HG03457 (cell line): Measurements from ENCODE around the gene INTS14.
"Not testable (repeated sequence)": the region's sequence is repeated elsewhere in the genome, so short reads cannot be mapped to it uniquely, and the experiment has no call there.

Experiments
- ATAC-seq: cut with Tn5 transposase; IDR thresholded peaks from one replicate; pipeline ENCODE4 v1.9.1; 2021; ENCODE audit warnings: moderate number of reproducible peaks; ENCODE audit not compliant: unreplicated experiment

The INTS14 gene

GRCh38 chr15:65583701-65584100, 27.2 kb downstream of the INTS14 start:
- ATAC-seq, result no peak

- no peak for ATAC-seq
Measured at GRCh38 chr15:65580287-65580686, 30.6 kb downstream of the INTS14 start.

DNA sequence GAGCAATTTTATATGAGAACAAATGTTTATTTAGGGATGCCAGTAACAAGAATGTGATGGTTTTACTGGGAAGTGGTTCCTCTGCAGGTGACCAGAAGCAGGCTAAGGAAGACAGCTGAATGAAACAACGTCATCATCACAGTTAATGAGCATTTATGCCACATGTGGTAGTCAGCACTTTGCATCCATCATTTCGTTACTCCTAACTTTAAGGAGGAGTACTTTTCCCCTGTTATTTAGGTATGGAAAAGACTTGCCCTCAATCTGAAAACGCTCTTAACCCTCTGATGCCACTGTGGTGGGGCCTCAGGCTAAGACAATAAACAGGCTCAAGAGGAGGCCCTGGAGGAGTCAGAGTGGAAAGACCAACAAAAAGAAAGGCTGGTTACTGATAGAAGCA, 31.2 kb downstream of the INTS14 start:
- no peak for ATAC-seq

DNA sequence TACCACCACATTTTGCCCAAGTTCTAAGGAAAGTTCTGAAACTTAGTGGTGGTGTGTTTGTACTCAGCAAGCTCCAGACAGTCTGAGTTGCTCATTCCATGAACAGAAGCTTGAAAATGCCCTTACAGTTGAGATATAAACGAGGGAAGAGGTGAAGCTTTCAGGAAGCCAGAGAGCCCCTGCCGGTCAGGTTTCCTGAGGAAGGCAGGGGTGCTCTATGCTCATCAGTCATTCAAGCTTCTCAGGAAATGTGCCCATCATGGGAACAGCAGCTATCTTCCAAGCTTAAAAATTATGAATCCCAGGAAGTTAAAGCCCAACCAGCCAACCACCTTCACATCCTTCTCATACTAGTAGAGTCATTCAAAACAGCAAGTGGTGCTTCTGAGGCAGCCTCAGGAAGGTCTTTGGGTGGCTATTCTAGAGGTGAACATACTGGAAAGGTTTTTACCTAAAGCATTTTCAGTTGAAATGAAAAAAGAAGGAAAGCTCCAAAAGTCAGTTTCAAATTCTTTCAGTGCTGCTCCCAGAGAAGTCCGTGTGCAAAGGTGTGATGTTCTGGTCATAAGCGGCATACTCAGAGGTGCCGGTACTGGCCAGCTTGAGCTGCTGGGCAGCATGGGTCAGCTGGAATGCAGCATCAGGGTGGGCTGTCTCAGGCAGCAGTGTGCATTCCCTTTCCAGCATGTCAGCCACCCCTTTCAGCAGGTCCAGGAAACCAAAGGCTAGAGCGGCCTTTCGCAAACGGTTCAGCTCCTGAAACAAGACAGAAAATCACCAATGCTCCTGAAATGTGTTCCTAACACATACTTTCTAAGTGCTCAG, 31.8 kb downstream of the INTS14 start:
- ATAC-seq, result no peak

GRCh38 chr15:65577129-65577996, 33.6 kb downstream of the INTS14 start:
- ATAC-seq, result no peak

- no peak for ATAC-seq
Measured at GRCh38 chr15:65576664-65577063, 34.3 kb downstream of the INTS14 start.

DNA sequence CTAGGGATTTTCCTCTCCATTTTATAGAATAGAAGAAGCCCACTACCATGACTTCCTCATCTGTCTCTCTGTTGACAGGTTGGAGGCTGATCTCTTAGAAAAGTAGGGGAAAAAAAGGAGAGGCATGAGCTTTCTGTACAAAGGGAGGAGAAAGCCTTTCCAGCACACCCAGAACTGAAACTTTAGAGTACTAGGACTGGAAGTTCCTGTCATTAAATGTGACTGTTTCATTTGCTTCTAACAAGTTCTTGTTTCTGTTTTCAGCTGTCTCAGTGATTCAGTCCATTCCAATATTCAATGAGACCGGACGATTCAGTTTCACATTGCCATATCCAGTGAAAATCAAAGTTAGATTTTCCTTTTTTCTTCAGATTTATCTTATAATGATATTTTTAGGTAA, 39.0 kb downstream of the INTS14 start:
- ATAC-seq, result no peak

DNA sequence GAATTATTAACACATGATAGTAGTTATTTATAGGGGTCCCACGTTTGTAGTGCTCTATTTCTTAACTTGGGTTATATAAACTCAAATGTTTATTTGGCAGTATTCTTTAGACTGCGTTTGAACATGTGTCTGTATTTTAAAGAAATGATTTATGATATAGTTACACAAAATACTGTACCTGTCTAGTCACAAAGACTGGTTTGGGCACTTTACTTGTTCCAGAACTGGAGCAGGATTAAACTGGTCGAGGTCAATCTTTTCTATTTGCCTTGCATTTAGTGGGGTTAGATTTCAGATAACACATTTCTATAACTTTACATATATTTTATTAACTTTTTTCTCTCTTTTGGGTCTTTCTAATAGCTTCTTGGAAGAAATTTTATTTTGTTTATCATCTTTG, 41.2 kb downstream of the INTS14 start:
- ATAC-seq, result no peak

DNA sequence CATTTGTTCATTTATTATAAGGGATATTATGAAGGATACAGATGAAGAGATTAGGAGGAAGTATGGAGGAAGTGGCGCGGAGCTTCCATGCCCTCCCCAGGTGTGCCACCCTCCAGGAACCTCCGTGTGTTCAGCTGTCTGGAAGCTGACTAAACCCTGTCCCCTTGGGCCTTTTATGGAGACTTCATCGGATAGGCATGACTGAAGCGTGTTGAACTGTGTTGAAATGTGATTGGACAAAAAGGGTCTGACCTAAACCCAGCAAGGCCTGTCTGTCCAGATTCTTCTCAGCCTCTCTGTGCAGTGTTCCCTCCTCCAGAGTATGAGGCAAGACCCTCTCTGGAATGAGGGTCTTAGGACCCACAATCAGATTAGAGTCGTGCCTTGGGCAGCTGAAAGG, 49.0 kb downstream of the INTS14 start:
- ATAC-seq, result no peak

GRCh38 chr15:65559941-65560340, 51.0 kb downstream of the INTS14 start:
- ATAC-seq, result no peak

GRCh38 chr15:65558997-65559760, 51.8 kb downstream of the INTS14 start:
- no peak for ATAC-seq

GRCh38 chr15:65558336-65558735, 52.6 kb downstream of the INTS14 start:
- ATAC-seq, result no peak

GRCh38 chr15:65556622-65557021, 54.3 kb downstream of the INTS14 start:
- ATAC-seq, result no peak

- no peak for ATAC-seq
Measured at GRCh38 chr15:65553691-65554090, 57.2 kb downstream of the INTS14 start.

DNA sequence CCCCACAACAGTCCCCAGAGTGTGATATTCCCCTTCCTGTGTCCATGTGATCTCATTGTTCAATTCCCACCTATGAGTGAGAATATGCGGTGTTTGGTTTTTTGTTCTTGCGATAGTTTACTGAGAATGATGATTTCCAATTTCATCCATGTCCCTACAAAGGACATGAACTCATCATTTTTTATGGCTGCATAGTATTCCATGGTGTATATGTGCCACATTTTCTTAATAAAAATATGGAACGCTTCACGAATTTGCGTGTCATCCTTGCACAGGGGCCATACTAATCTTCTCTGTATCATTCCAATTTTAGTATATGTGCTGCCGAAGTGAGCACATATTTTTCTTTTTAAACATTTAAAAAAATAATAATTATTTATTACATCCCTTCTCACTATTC, 58.1 kb downstream of the INTS14 start:
- ATAC-seq, result not testable (repeated sequence)

DNA sequence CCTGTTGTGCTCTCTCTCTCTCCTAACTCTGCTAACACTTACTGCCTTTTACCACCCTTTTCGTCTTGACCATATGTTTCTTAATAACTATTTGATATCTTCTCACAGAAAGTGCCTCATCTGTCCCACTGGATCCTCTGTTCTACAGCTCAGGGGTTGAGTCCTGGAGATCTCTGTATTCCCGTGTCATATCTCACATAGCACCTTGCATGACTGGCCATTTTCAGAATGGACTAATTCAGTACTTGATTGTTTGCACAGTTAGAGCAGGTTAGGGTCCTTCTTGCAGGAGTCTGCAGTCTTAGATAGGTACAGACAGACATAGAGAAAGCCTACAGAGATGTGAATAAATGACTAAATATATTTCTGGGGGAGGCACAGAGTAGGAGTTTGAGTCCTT, 59.7 kb downstream of the INTS14 start:
- no peak for ATAC-seq

GRCh38 chr15:65550681-65551098, 60.2 kb downstream of the INTS14 start:
- no peak for ATAC-seq

GRCh38 chr15:65549288-65549687, 61.6 kb downstream of the INTS14 start:
- not testable (repeated sequence) for ATAC-seq

- ATAC-seq, result no peak
Measured at GRCh38 chr15:65547841-65548240, 63.1 kb downstream of the INTS14 start.

GRCh38 chr15:65541231-65541820, 69.6 kb downstream of the INTS14 start:
- ATAC-seq, result no peak

- no peak for ATAC-seq
Measured at GRCh38 chr15:65540314-65540713, 70.6 kb downstream of the INTS14 start.
